ENCODE data around the gene ZFAND3. TPM values are rescaled to one million over a fixed set of nuclear protein-coding genes. Genes with fewer than 3 reads are reported as not detected.

The ZFAND3 gene
- total and polyA plus RNA-seq, 10 of the 15 experiments (the other 5 are each of a cell fraction or from before 2014, with no cell fraction given): 0.90 to 34.4 (median 16.3) TPM

- intact Hi-C loops (cut with micrococcal nuclease; ENCODE audit: unreplicated experiment): no loop called here
- ATAC-seq (no peak), DNase-seq (ENCODE audit: low read depth, low spot score) (no peak), FAIRE-seq (no peak)
- RAD21 ChIA-PET (ENCODE audit: unreplicated experiment): no interaction called here
- CTCF ChIA-PET: interaction anchor here (0.5 kb wide), 1 partner anchor 304 kb away, joined by 3 read pairs; no protein-coding TSS in a partner anchor
- TF ChIP-seq SMAD5 (IDR thresholded peaks at IDR 0.05; ENCODE audit: low read depth): no peak
- no peak for TF ChIP-seq ZSCAN29 (IDR thresholded peaks at IDR 0.05)
- TF ChIP-seq WRNIP1 (IDR thresholded peaks at IDR 0.05; ENCODE audit: borderline replicate concordance, low read depth, low read length): no peak
- TF ChIP-seq BRCA1 (IDR thresholded peaks at IDR 0.05; ENCODE audit: low read depth, low read length): no peak
- TF ChIP-seq YY1 (IDR thresholded peaks at IDR 0.05; ENCODE audit: low read depth, low read length): no peak
- Histone ChIP-seq H3K36me3 (ENCODE audit: control insufficient read depth in 2 of 2, insufficient read depth in 2 of 2, low read length in 1 of 2) (no peaks in the 10 kb centered on the region; a peak in 2 of 4 replicates), H3K9ac (ENCODE audit: control insufficient read depth, insufficient read depth, low read length) (no peak overlapping the region), H3K27me3 (replicated peaks in 1 of 2; ENCODE audit: control insufficient read depth in 2 of 2, insufficient read depth in 2 of 2, low read length in 1 of 2) (no peaks in the 10 kb centered on the region), H3K4me1 (ENCODE audit: control insufficient read depth, insufficient read depth, low read length) (no peaks in the 10 kb centered on the region), H3K9me3 (replicated peaks; ENCODE audit: control insufficient read depth, insufficient read depth, low read length) (no peaks in the 10 kb centered on the region), H3K4me2 (ENCODE audit: control insufficient read depth, insufficient read depth) (no peak overlapping the region), H4K20me1 (ENCODE audit: control insufficient read depth, insufficient read depth) (no peaks in the 10 kb centered on the region), H3K4me3 (no peak overlapping the region), H3K79me2 (ENCODE audit: control insufficient read depth, insufficient read depth, low read length) (no peaks in the 10 kb centered on the region), H2AFZ (ENCODE audit: control insufficient read depth, low read depth, low read length) (no peak overlapping the region), H3K27ac (ENCODE audit: control insufficient read depth, insufficient read depth) (no peak overlapping the region)
- 80% methylated on average over 29 of the region's 29 CpGs for WGBS (ENCODE audit: insufficient coverage, insufficient replicate concordance, low lambda C conversion rate, missing lambda C conversion rate)
- SMC1A ChIA-PET (ENCODE audit: uncharacterized antibody, unreplicated experiment): no interaction called here
- no TSS peak for BruUV-seq (replicated peaks)
- in situ Hi-C loops (cut with MboI): no loop called here
- POLR2A ChIA-PET: interaction anchor here (0.6 kb wide), 1 partner anchor 135 kb away, joined by 3 read pairs; no protein-coding TSS in a partner anchor
Observed at GRCh38 chr6:38163186-38164130, 343.9 kb downstream of the ZFAND3 start.

- RAD21 ChIA-PET (ENCODE audit: unreplicated experiment): no interaction called here
- H3K4me3 ChIP-seq: no peak overlapping the region
- no peaks in the 10 kb centered on the region for H3K4me1 ChIP-seq (ENCODE audit: control insufficient read depth, insufficient read depth, low read length)
- POLR2A ChIA-PET: interaction anchor here (0.6 kb wide), 1 partner anchor 134 kb away, joined by 3 read pairs; no protein-coding TSS in a partner anchor
- H3K79me2 ChIP-seq (ENCODE audit: control insufficient read depth, insufficient read depth, low read length): no peaks in the 10 kb centered on the region
- DNase-seq (ENCODE audit: low read depth, low spot score) (no peak), ATAC-seq (no peak), FAIRE-seq (no peak)
- CTCF ChIA-PET: no interaction called here
- SMC1A ChIA-PET (ENCODE audit: uncharacterized antibody, unreplicated experiment): no interaction called here
- in situ Hi-C loops (cut with MboI) (no loop called here), intact Hi-C loops (cut with micrococcal nuclease; ENCODE audit: unreplicated experiment) (no loop called here)
- H3K36me3 ChIP-seq (ENCODE audit: control insufficient read depth in 2 of 2, insufficient read depth in 2 of 2, low read length in 1 of 2): no peaks in the 10 kb centered on the region; a peak in 2 of 4 replicates
- H3K9ac ChIP-seq (ENCODE audit: control insufficient read depth, insufficient read depth, low read length): no peak overlapping the region
- H3K9me3 ChIP-seq (replicated peaks; ENCODE audit: control insufficient read depth, insufficient read depth, low read length): no peaks in the 10 kb centered on the region
- H3K4me2 ChIP-seq (ENCODE audit: control insufficient read depth, insufficient read depth): no peak overlapping the region
- no peak for TF ChIP-seq CBX3 (IDR thresholded peaks at IDR 0.05; ENCODE audit: borderline replicate concordance, low read depth)
- no peak for TF ChIP-seq EP300 (IDR thresholded peaks at IDR 0.05; ENCODE audit: borderline replicate concordance in 1 of 2, control insufficient read depth in 1 of 2, low read depth in 2 of 2, low read length in 2 of 2)
- no peak for TF ChIP-seq NBN (IDR thresholded peaks at IDR 0.05)
- TF ChIP-seq GABPA (IDR thresholded peaks at IDR 0.05; ENCODE audit: low read depth): no peak
- TF ChIP-seq USF2 (IDR thresholded peaks at IDR 0.05; ENCODE audit: borderline replicate concordance, low read depth, low read length): no peak
- TF ChIP-seq, protein P1, sequence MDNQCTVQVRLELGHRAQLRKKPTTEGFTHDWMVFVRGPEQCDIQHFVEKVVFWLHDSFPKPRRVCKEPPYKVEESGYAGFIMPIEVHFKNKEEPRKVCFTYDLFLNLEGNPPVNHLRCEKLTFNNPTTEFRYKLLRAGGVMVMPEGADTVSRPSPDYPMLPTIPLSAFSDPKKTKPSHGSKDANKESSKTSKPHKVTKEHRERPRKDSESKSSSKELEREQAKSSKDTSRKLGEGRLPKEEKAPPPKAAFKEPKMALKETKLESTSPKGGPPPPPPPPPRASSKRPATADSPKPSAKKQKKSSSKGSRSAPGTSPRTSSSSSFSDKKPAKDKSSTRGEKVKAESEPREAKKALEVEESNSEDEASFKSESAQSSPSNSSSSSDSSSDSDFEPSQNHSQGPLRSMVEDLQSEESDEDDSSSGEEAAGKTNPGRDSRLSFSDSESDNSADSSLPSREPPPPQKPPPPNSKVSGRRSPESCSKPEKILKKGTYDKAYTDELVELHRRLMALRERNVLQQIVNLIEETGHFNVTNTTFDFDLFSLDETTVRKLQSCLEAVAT (IDR thresholded peaks at IDR 0.05): no peak
- TF ChIP-seq SREBF1 (IDR thresholded peaks at IDR 0.05; ENCODE audit: low read length): no peak
- TF ChIP-seq YBX1 (IDR thresholded peaks at IDR 0.05): no peak
- no peaks in the 10 kb centered on the region for H3K27me3 ChIP-seq (replicated peaks in 1 of 2; ENCODE audit: control insufficient read depth in 2 of 2, insufficient read depth in 2 of 2, low read length in 1 of 2)
- no TSS peak for BruUV-seq (replicated peaks)
- no peak overlapping the region for H3K27ac ChIP-seq (ENCODE audit: control insufficient read depth, insufficient read depth)
- 69% methylated on average over 6 of the region's 6 CpGs for WGBS (ENCODE audit: insufficient coverage, insufficient replicate concordance, low lambda C conversion rate, missing lambda C conversion rate)
- no peaks in the 10 kb centered on the region for H4K20me1 ChIP-seq (ENCODE audit: control insufficient read depth, insufficient read depth)
- H2AFZ ChIP-seq (ENCODE audit: control insufficient read depth, low read depth, low read length): no peak overlapping the region
Observed at GRCh38 chr6:38164131-38164481, 344.6 kb downstream of the ZFAND3 start.
